T-helper 9 cell (primary cell): ENCODE measurements around the gene MAPK1.
"Not testable (repeated sequence)": the region's sequence is repeated elsewhere in the genome, so short reads cannot be mapped to it uniquely, and the experiment has no call there.

Source experiments
- DNase-seq: peaks from one replicate; pipeline ENCODE4 v3.0.0-alpha.2; 2020

The MAPK1 gene

GRCh38 chr22:21881841-21882753 lies 14.7 kb upstream of the MAPK1 start:
- no peak for DNase-seq

GRCh38 chr22:21876486-21877176 lies 9.2 kb upstream of the MAPK1 start:
- no peak for DNase-seq

GRCh38 chr22:21874953-21875352 lies 7.5 kb upstream of the MAPK1 start:
- not testable (repeated sequence) for DNase-seq

- DNase-seq = no peak
Observed at GRCh38 chr22:21873619-21874018, 6.2 kb upstream of the MAPK1 start.

GRCh38 chr22:21872741-21873140 lies 5.3 kb upstream of the MAPK1 start:
- not testable (repeated sequence) for DNase-seq

GRCh38 chr22:21868651-21869050 lies 1.2 kb upstream of the MAPK1 start:
- DNase-seq = no peak

- DNase-seq = no peak
Observed at GRCh38 chr22:21866833-21867527, 465 bp downstream of the MAPK1 start.

GRCh38 chr22:21865041-21865440 lies 2.4 kb downstream of the MAPK1 start:
- DNase-seq = no peak

GRCh38 chr22:21862386-21863245 lies 4.8 kb downstream of the MAPK1 start:
- DNase-seq = no peak

- no peak for DNase-seq
Observed at GRCh38 chr22:21861851-21862250, 5.6 kb downstream of the MAPK1 start.

GRCh38 chr22:21861264-21861848 lies 6.1 kb downstream of the MAPK1 start:
- no peak for DNase-seq

- DNase-seq = no peak
Observed at GRCh38 chr22:21860491-21861039, 6.9 kb downstream of the MAPK1 start.

- DNase-seq = no peak
Observed at GRCh38 chr22:21858025-21858764, 9.2 kb downstream of the MAPK1 start.

GRCh38 chr22:21857481-21857914 lies 9.9 kb downstream of the MAPK1 start:
- DNase-seq = no peak

GRCh38 chr22:21856868-21857267 lies 10.6 kb downstream of the MAPK1 start:
- no peak for DNase-seq

GRCh38 chr22:21856197-21856596 lies 11.2 kb downstream of the MAPK1 start:
- no peak for DNase-seq

- DNase-seq = no peak
Observed at GRCh38 chr22:21855676-21856075, 11.8 kb downstream of the MAPK1 start.

GRCh38 chr22:21850660-21851059 lies 16.8 kb downstream of the MAPK1 start:
- no peak for DNase-seq

- DNase-seq = no peak
Observed at GRCh38 chr22:21849489-21849888, 18.0 kb downstream of the MAPK1 start.

GRCh38 chr22:21848057-21848456 lies 19.4 kb downstream of the MAPK1 start:
- DNase-seq = not testable (repeated sequence)
